Esophagus squamous epithelium (tissue), 5 donors: ENCODE measurements around the gene EVA1C. TPM values are rescaled to one million over a fixed set of nuclear protein-coding genes. Genes with fewer than 3 reads are reported as not detected.

Source experiments
- DNase-seq: peaks from one replicate; lab custom pipeline; 2025; lab: John Stamatoyannopoulos, UW
- H3K27ac ChIP-seq, 4 donors: fragments of 200-600 bp; sonication (generic); one replicate each; pipeline ENCODE4 v1.5.1; 2016 to 2019; ENCODE audit warnings: mild to moderate bottlenecking in 1 of 4
- H3K27me3 ChIP-seq, 4 donors: fragments of 200-600 bp; sonication (generic); 1 replicate in 3 of 4; 2 replicates in 1 of 4; pipeline versions ENCODE4 v1.5.1 to v1.6.0; 2017 to 2021; ENCODE audit warnings: antibody characterized with exemption in 1 of 4
- H3K36me3 ChIP-seq, 3 donors: fragments of 200-600 bp; sonication (generic); one replicate each; pipeline ENCODE4 v1.5.1; 2016 to 2019
- H3K4me1 ChIP-seq, 3 donors: fragments of 200-600 bp; sonication (generic); one replicate each; pipeline ENCODE4 v1.5.1; 2017 to 2019
- H3K4me3 ChIP-seq, 4 donors: fragments of 200-600 bp; sonication (generic); 1 replicate in 3 of 4; 2 replicates in 1 of 4; pipeline ENCODE4 v1.5.1; 2016 to 2019; ENCODE audit warnings: mild to moderate bottlenecking in 2 of 4, moderate library complexity in 1 of 4
- H3K9me3 ChIP-seq, 3 donors: fragments of 200-600 bp; sonication (generic); one replicate each; pipeline ENCODE4 v1.5.1; 2016 to 2019
- CTCF ChIP-seq, 6 experiments: fragments of 450-650 bp in 4 of 6; fragments of 200-600 bp in 2 of 6; sonication (generic) in 2 of 6; IDR thresholded peaks; one replicate each; pipeline ENCODE4 v1.5.1; 2016 to 2019; ENCODE audit warnings: antibody characterized with exemption in 6 of 6, mild to moderate bottlenecking in 4 of 6, moderate library complexity in 4 of 6
- POLR2A ChIP-seq, 4 donors: fragments of 450-650 bp; IDR thresholded peaks; one replicate each; pipeline ENCODE4 v1.6.1; 2017; ENCODE audit warnings: antibody characterized with exemption in 4 of 4, mild to moderate bottlenecking in 4 of 4, moderate library complexity in 3 of 4
- WGBS, 2 donors: methylation state at CpG; one replicate each; pipeline ENCODE4 v1.1.5; 2018; 5-methylcytosine and 5-hydroxymethylcytosine counted together
- intact Hi-C: fragments of 100-400 bp; cut with DNase I; formaldehyde crosslinking; loops from one replicate; pipeline ENCODE4 v1.15.0; 2022
- total RNA-seq, 4 donors: library from RNA; depleted of rRNA; stranded (reverse); fragments of >200 nt; gene quantifications; one replicate each; pipeline ENCODE4 v1.1.0, GENCODE V29; 2016
- donor health status: DM: yes; HTN: yes; CAD: no.

The EVA1C gene
- total RNA-seq, 4 donors from 2014 or later = 12.7 to 39.9 (median 24.4) TPM

- 96 to 97% methylated on average over 2 of the region's 2 CpGs for WGBS, 2 donors
- H3K36me3 ChIP-seq = peaks cover 0 to 13% (median 0%) of the 10 kb centered on the region in 3 donors
- no peaks in the 10 kb centered on the region for H3K27me3 ChIP-seq
- H3K27ac ChIP-seq = no peak overlapping the region
- no peak overlapping the region for H3K4me3 ChIP-seq
- intact Hi-C loops = no loop called here
- TF ChIP-seq CTCF (IDR thresholded peaks at IDR 0.05) (no peak), POLR2A (IDR thresholded peaks at IDR 0.05) (no peak)
- no peaks in the 10 kb centered on the region for H3K9me3 ChIP-seq
- peaks cover 13 to 57% (median 27%) of the 10 kb centered on the region in 3 donors for H3K4me1 ChIP-seq
- DNase-seq = no peak
Observed at GRCh38 chr21:32422064-32422463, 9.6 kb downstream of the EVA1C start.

- Histone ChIP-seq H3K4me1 (peaks cover 20 to 57% (median 34%) of the 10 kb centered on the region in 3 donors), H3K9me3 (no peaks in the 10 kb centered on the region), H3K4me3 (no peak overlapping the region), H3K27me3 (no peaks in the 10 kb centered on the region), H3K36me3 (no peaks in the 10 kb centered on the region), H3K27ac (peak overlapping the region in 1 of 4 donors; percentile 76)
- no peak for DNase-seq
- no peak for TF ChIP-seq CTCF (IDR thresholded peaks at IDR 0.05)
- TF ChIP-seq POLR2A (IDR thresholded peaks at IDR 0.05) = no peak
- WGBS, 2 donors = 54 to 55% methylated on average over 9 of the region's 9 CpGs
- intact Hi-C loops = no loop called here
Observed at GRCh38 chr21:32423320-32424190, 11.0 kb downstream of the EVA1C start.

GRCh38 chr21:32424191-32424535 is 11.7 kb downstream of the EVA1C start:
- H3K4me1 ChIP-seq = peaks cover 20 to 60% (median 34%) of the 10 kb centered on the region in 3 donors
- no peaks in the 10 kb centered on the region for H3K36me3 ChIP-seq
- no peak overlapping the region for H3K4me3 ChIP-seq
- TF ChIP-seq POLR2A (IDR thresholded peaks at IDR 0.05) = no peak
- TF ChIP-seq CTCF (IDR thresholded peaks at IDR 0.05) = no peak
- intact Hi-C loops = no loop called here
- H3K27ac ChIP-seq = peak overlapping the region in 2 of 4 donors; percentile 68 to 76
- DNase-seq = no peak
- WGBS, 2 donors = 39 to 45% methylated on average over 2 of the region's 2 CpGs
- no peaks in the 10 kb centered on the region for H3K9me3 ChIP-seq
- H3K27me3 ChIP-seq = no peaks in the 10 kb centered on the region

GRCh38 chr21:32424674-32425073 is 12.2 kb downstream of the EVA1C start:
- intact Hi-C loops = no loop called here

More at GRCh38 chr21:32424674-32425073, 12.2 kb downstream of the EVA1C start:
- Histone ChIP-seq H3K27ac (peak overlapping the region; percentile 38 to 76 (median 68)), H3K4me1 (peaks cover 20 to 60% (median 34%) of the 10 kb centered on the region in 3 donors), H3K4me3 (no peak overlapping the region), H3K9me3 (no peaks in the 10 kb centered on the region), H3K27me3 (no peaks in the 10 kb centered on the region), H3K36me3 (no peaks in the 10 kb centered on the region)
- TF ChIP-seq POLR2A (IDR thresholded peaks at IDR 0.05) (no peak), CTCF (IDR thresholded peaks at IDR 0.05) (no peak)
- DNase-seq = no peak
- WGBS, 2 donors = 74 to 90% methylated on average over 4 to 5 of the region's 5 CpGs
